K562 (cell line): ENCODE measurements around the gene C2orf92. TPM values are rescaled to one million over a fixed set of nuclear protein-coding genes. Genes with fewer than 3 reads are reported as not detected.
A peak's percentile ranks its signal among the peaks of the same experiment; 100 is the strongest.

Experiments used
- ATAC-seq: fragments of 200-7000 bp; cut with Tn5 transposase; 3 replicates; pipeline ENCODE4 v1.9.1; 2020; ENCODE audit warnings: moderate library complexity
- BruUV-seq: library from RNA; stranded (reverse); fragments of 400-500 nt; replicated peaks from 2 replicates; lab custom pipeline; 2021; lab: Mats Ljungman, UMichigan
- CTCF ChIA-PET: fragments of 300-600 bp; formaldehyde crosslinking; extraction: SDS; loops from one replicate; lab custom pipeline; 2021; ENCODE audit warnings: low intra/inter-chr PET ratio; lab: Yijun Ruan, JAX
- POLR2A ChIA-PET: fragments of 300-600, 350-650 bp; sonication (Branson Sonifier 250); formaldehyde crosslinking; extraction: SDS; loops from one replicate; lab custom pipeline; 2021; ENCODE audit warnings: antibody characterized with exemption, inconsistent platforms; lab: Yijun Ruan, JAX
- DNase-seq, 4 experiments: peaks; one replicate each; pipeline versions ENCODE4 v3.0.0 to v3.0.0-alpha.2; 2011 to 2018; ENCODE audit warnings: low spot score in 3 of 4, mixed read lengths in 3 of 4; ENCODE audit errors: extremely low read depth in 1 of 4
- FAIRE-seq: peaks from 2 replicates; lab custom pipeline; 2011; peaks lifted over from hg19 to GRCh38; lab: Jason Lieb, UNC
- H2AFZ ChIP-seq: 2 replicates; pipeline ENCODE4 v1.6.0; 2011; ENCODE audit warnings: low read depth, low read length, control low read depth, inconsistent platforms
- H3K27ac ChIP-seq: fragments of 200-600 bp; 3 replicates; pipeline ENCODE4 v1.8.0; 2011; ENCODE audit warnings: low read depth, mild to moderate bottlenecking, control low read depth, inconsistent platforms, low read length, moderate library complexity, mixed read lengths; ENCODE audit errors: extremely low read depth
- H3K27me3 ChIP-seq, 2 experiments: fragments of 300-600 bp in 1 of 2; 2 replicates in 1 of 2; 3 replicates in 1 of 2; pipeline versions ENCODE4 v1.6.0 to v1.8.0; 2011; ENCODE audit warnings: inconsistent platforms in 2 of 2, low read length in 2 of 2, mild to moderate bottlenecking in 1 of 2, mixed read lengths in 1 of 2, moderate library complexity in 1 of 2; ENCODE audit not compliant: control insufficient read depth in 2 of 2, insufficient read depth in 2 of 2
- H3K36me3 ChIP-seq: fragments of 300-600 bp; 3 replicates; pipeline ENCODE4 v1.8.0; 2011; ENCODE audit warnings: mild to moderate bottlenecking, low read length, inconsistent platforms; ENCODE audit not compliant: control insufficient read depth, insufficient read depth
- H3K4me1 ChIP-seq, 2 experiments: fragments of 200-600 bp in 1 of 2; replicated peaks in 1 of 2; 2 replicates in 1 of 2; 3 replicates in 1 of 2; pipeline versions ENCODE4 v1.5.1 to v1.8.0; 2011; ENCODE audit warnings: inconsistent platforms in 2 of 2, low read length in 2 of 2, mild to moderate bottlenecking in 1 of 2, mixed read lengths in 1 of 2, moderate library complexity in 1 of 2; ENCODE audit not compliant: control insufficient read depth in 2 of 2, insufficient read depth in 2 of 2
- H3K4me2 ChIP-seq: 2 replicates; pipeline ENCODE4 v1.6.1; 2011; ENCODE audit warnings: low read length, control low read depth, inconsistent platforms, mixed read lengths; ENCODE audit not compliant: insufficient read depth
- H3K4me3 ChIP-seq: fragments of 200-600 bp; sonication (generic), shearing (Covaris generic); 2 replicates; pipeline ENCODE4 v1.5.1; 2016; ENCODE audit warnings: control low read depth, inconsistent platforms
- H3K79me2 ChIP-seq: fragments of 200-600 bp; 3 replicates; pipeline ENCODE4 v1.8.0; 2011; ENCODE audit warnings: low read length, inconsistent platforms; ENCODE audit not compliant: control insufficient read depth, insufficient read depth
- H3K9ac ChIP-seq, 2 experiments: 2 replicates each; pipeline versions ENCODE4 v1.6.0 to v1.6.1; 2011; ENCODE audit warnings: low read depth in 2 of 2, low read length in 2 of 2, control low read depth in 1 of 2, inconsistent platforms in 1 of 2, mild to moderate bottlenecking in 1 of 2, mixed read lengths in 1 of 2; ENCODE audit not compliant: insufficient read depth in 1 of 2
- H3K9me1 ChIP-seq: one replicate; pipeline ENCODE4 v1.6.0; 2011; ENCODE audit warnings: inconsistent platforms, mild to moderate bottlenecking, low read length, moderate library complexity; ENCODE audit not compliant: control insufficient read depth, insufficient read depth
- H3K9me3 ChIP-seq: replicated peaks from 2 replicates; pipeline ENCODE4 v1.5.1; 2011; ENCODE audit warnings: low read depth, low read length, inconsistent platforms; ENCODE audit not compliant: control insufficient read depth, insufficient read depth
- H4K20me1 ChIP-seq: replicated peaks from 2 replicates; pipeline ENCODE4 v1.6.1; 2011; ENCODE audit warnings: low read length, inconsistent platforms, mixed read lengths; ENCODE audit not compliant: control insufficient read depth, insufficient read depth
- ADNP ChIP-seq: fragments of 200-800 bp; sonication (Bioruptor generic); IDR thresholded peaks from 2 replicates; pipeline ENCODE4 v1.6.1; 2016; ENCODE audit warnings: missing genetic modification characterization, missing compliant biosample characterization
- CEBPB ChIP-seq: fragments of 450-650 bp; IDR thresholded peaks from 2 replicates; pipeline ENCODE4 v1.6.1; 2016; ENCODE audit warnings: missing genetic modification characterization, missing compliant biosample characterization
- CGGBP1 ChIP-seq: fragments of 250-450 bp; sonication (Bioruptor Pico); IDR thresholded peaks from 2 replicates; pipeline ENCODE4 v1.9.0; 2021; ENCODE audit warnings: mild to moderate bottlenecking
- CHD1 ChIP-seq: fragments of 200-600 bp; sonication (generic); IDR thresholded peaks from one replicate; pipeline ENCODE4 v1.6.1; 2012; ENCODE audit warnings: mild to moderate bottlenecking, moderate library complexity, low read length, inconsistent platforms
- EHMT2 ChIP-seq: fragments of 450-650 bp; IDR thresholded peaks from 2 replicates; pipeline ENCODE4 v1.6.1; 2018; ENCODE audit warnings: antibody characterized with exemption
- ELK1 ChIP-seq: sonication (generic); formaldehyde crosslinking; IDR thresholded peaks from 2 replicates; pipeline ENCODE4 v1.8.1; 2022; ENCODE audit warnings: missing genetic modification reagents
- HBP1 ChIP-seq: fragments of 450-650 bp; formaldehyde crosslinking; IDR thresholded peaks from 2 replicates; pipeline ENCODE4 v1.4.0; 2022; ENCODE audit warnings: missing genetic modification characterization
- HOMEZ ChIP-seq: fragments of 250-450 bp; sonication (Bioruptor Pico); IDR thresholded peaks from 2 replicates; pipeline ENCODE4 v1.4.0; 2020; ENCODE audit warnings: mild to moderate bottlenecking, moderate library complexity
- NR1H2 ChIP-seq: sonication (generic); formaldehyde crosslinking; IDR thresholded peaks from 2 replicates; pipeline ENCODE4 v1.4.0; 2020; ENCODE audit warnings: mild to moderate bottlenecking, missing genetic modification reagents
- PHF8 ChIP-seq: fragments of 200-600 bp; sonication (generic); IDR thresholded peaks from 2 replicates; pipeline ENCODE4 v1.6.1; 2012; ENCODE audit warnings: mixed run types, mild to moderate bottlenecking, inconsistent platforms, low read length, moderate library complexity, borderline replicate concordance
- TEAD1 ChIP-seq, 2 experiments: fragments of 450-650 bp in 1 of 2; sonication (generic) in 1 of 2; formaldehyde crosslinking; IDR thresholded peaks; 2 replicates each; pipeline versions ENCODE4 v1.4.0 to v1.8.0; 2020 to 2022; ENCODE audit warnings: mild to moderate bottlenecking in 2 of 2, missing genetic modification reagents in 1 of 2
- ZBTB2 ChIP-seq: fragments of 450-650 bp; IDR thresholded peaks from 2 replicates; pipeline ENCODE4 v1.6.1; 2016; ENCODE audit warnings: antibody characterized with exemption
- ZBTB5 ChIP-seq: fragments of 450-650 bp; IDR thresholded peaks from 2 replicates; pipeline ENCODE4 v1.6.1; 2017; ENCODE audit warnings: antibody characterized with exemption
- ZKSCAN3 ChIP-seq: fragments of 250-450 bp; sonication (Bioruptor Pico); IDR thresholded peaks from 2 replicates; pipeline ENCODE4 v1.4.0; 2020
- ZNF24 ChIP-seq: fragments of 450-650 bp; IDR thresholded peaks from 2 replicates; pipeline ENCODE4 v1.6.1; 2016
- WGBS: fragments of 100-300 bp; shearing (Covaris generic); methylation state at CpG from one replicate; pipeline ENCODE4 v1.1.6; 2016; ENCODE audit warnings: low coverage, mixed read lengths; ENCODE audit not compliant: insufficient coverage; ENCODE audit errors: missing lambda C conversion rate; 5-methylcytosine and 5-hydroxymethylcytosine counted together
- in situ Hi-C: fragments of 300-500 bp; cut with MboI; formaldehyde crosslinking; loops from 4 replicates; pipeline ENCODE4 v1.15.0; 2018; ENCODE audit warnings: inconsistent platforms, mixed read lengths
- intact Hi-C: fragments of 100-400 bp; cut with micrococcal nuclease; formaldehyde crosslinking; loops from 2 replicates; pipeline ENCODE4 v1.14.2; 2022
- polyA plus RNA-seq, 8 experiments: library from polyadenylated mRNA; depleted of rRNA in 4 of 8; stranded (reverse) in 5 of 8; unstranded in 3 of 8; fragments of >200 nt; fragmentation: Nextera tagmentation in 2 of 8; fragmentation: Illumina TruSeq in 1 of 8; extraction: Ambion mirVana in 2 of 8; extraction: Trizol in 1 of 8; gene quantifications; 2 replicates each; pipeline versions ENCODE4 v1.2.1 to v1.2.3, GENCODE V29; 2011 to 2014; ENCODE audit warnings: inconsistent platforms in 1 of 8, missing spikeins in 1 of 8
- total RNA-seq, 7 experiments: library from RNA; depleted of rRNA in 6 of 7; stranded (reverse); fragments of >200 nt in 6 of 7; fragmentation: Illumina TruSeq in 2 of 7; extraction: Trizol in 2 of 7; gene quantifications; 2 replicates each; pipeline versions ENCODE4 v1.2.1 to v1.2.3, GENCODE V29; 2011 to 2021; ENCODE audit warnings: low replicate concordance in 1 of 7

Gene C2orf92
- total and polyA plus RNA-seq, 9 of the 15 experiments (the other 6 are each of a cell fraction or from before 2014, with no cell fraction given) = 0.65 to 6.8 (median 3.6) TPM

GRCh38 chr2:97664636-97664970 is 4.9 kb upstream of the C2orf92 start:
- peaks cover 21 to 38% of the 10 kb centered on the region in 2 experiments; a peak in 4 of 5 replicates for H3K4me1 ChIP-seq
- POLR2A ChIA-PET = interaction anchor here (1.0 to 4.9 kb wide), 8 partner anchors 9 to 74 kb away, joined by 3 to 135 read pairs (median 10); partner anchors contain the start of genes ANKRD36B and COX5B
- no peaks in the 10 kb centered on the region for H3K27me3 ChIP-seq
- peaks cover 24% of the 10 kb centered on the region; the same call in 2 of the 3 replicates for H3K36me3 ChIP-seq
- H4K20me1 ChIP-seq = no peaks in the 10 kb centered on the region; the same call in 1 of the 2 replicates
- H3K9ac ChIP-seq = peak overlapping the region; percentile 82 to 98
- ATAC-seq (peak; percentile 10), FAIRE-seq (no peak), DNase-seq (peak in 2 of 4 experiments; percentile 7 to 67)
- intact Hi-C loops = loop anchor here (1.0 to 2.0 kb wide), 3 partner anchors 19 to 74 kb away; no protein-coding TSS in a partner anchor
- H3K9me3 ChIP-seq = no peaks in the 10 kb centered on the region
- 1% methylated on average over 21 of the region's 21 CpGs for WGBS
- in situ Hi-C loops = no loop called here
- BruUV-seq = TSS peak; percentile 91
- peak overlapping the region; percentile 98 for H3K27ac ChIP-seq
- CTCF ChIA-PET = interaction anchor here (0.8 to 2.4 kb wide), 4 partner anchors 9 to 74 kb away, joined by 3 to 15 read pairs (median 4); no protein-coding TSS in a partner anchor
- H3K9me1 ChIP-seq = peaks cover 3% of the 10 kb centered on the region
- peak overlapping the region; percentile 66 for H3K4me3 ChIP-seq
- H3K4me2 ChIP-seq = peak overlapping the region; percentile 97
- peak overlapping the region; percentile 99 for H2AFZ ChIP-seq
- peaks cover 45% of the 10 kb centered on the region for H3K79me2 ChIP-seq
- TF ChIP-seq CHD1 = no peak
- no peak for TF ChIP-seq EHMT2
- no peak for TF ChIP-seq TEAD1 (CRISPR knock-in tag; IDR thresholded peaks at IDR 0.05)
- TF ChIP-seq ZKSCAN3 (CRISPR knock-in tag) = peak; percentile 84
- peak; percentile 85 for TF ChIP-seq ADNP (tag)
- TF ChIP-seq CEBPB (tag) = peak; percentile 60
- TF ChIP-seq ELK1 (CRISPR knock-in tag) = no peak
- no peak for TF ChIP-seq ZBTB5
- TF ChIP-seq HOMEZ = no peak
- TF ChIP-seq CGGBP1 (CRISPR knock-in tag) = no peak
- 0 out of 2 replicates have a peak, but pooled peaks have one; percentile 13 for TF ChIP-seq ZNF24
- no peak for TF ChIP-seq NR1H2 (CRISPR knock-in tag)
- TF ChIP-seq PHF8 = no peak
- TF ChIP-seq HBP1 (CRISPR knock-in tag) = no peak
- TF ChIP-seq ZBTB2 = no peak
